SU-DHL-6 (cell line): Measurements from ENCODE around the gene LRRC3B.

Source experiments
- H2AFZ ChIP-seq: fragments of 200-600 bp; sonication (generic); 2 replicates; pipeline ENCODE4 v1.6.1; 2014; ENCODE audit warnings: low read depth, mild to moderate bottlenecking, moderate library complexity, mixed read lengths, antibody characterized with exemption, low read length; ENCODE audit not compliant: severe bottlenecking
- H3F3A ChIP-seq: fragments of 200-600 bp; shearing (Covaris generic); 2 replicates; pipeline ENCODE4 v1.6.0; 2016; ENCODE audit warnings: antibody characterized with exemption, mild to moderate bottlenecking; ENCODE audit not compliant: insufficient read depth
- H3K27ac ChIP-seq: fragments of 200-600 bp; sonication (generic); 2 replicates; pipeline ENCODE4 v1.5.1; 2016; ENCODE audit warnings: low read depth, mild to moderate bottlenecking, low read length, moderate library complexity, mixed read lengths
- H3K27me3 ChIP-seq: fragments of 200-600 bp; sonication (generic), shearing (Covaris generic); 2 replicates; pipeline ENCODE4 v1.6.0; 2014; ENCODE audit warnings: mild to moderate bottlenecking, low read length
- H3K36me3 ChIP-seq: fragments of 200-600 bp; sonication (generic); 2 replicates; pipeline ENCODE4 v1.6.1; 2014; ENCODE audit warnings: mild to moderate bottlenecking, low read length, mixed read lengths
- H3K4me2 ChIP-seq: fragments of 300-600, 200-600 bp; shearing (Covaris generic), sonication (generic); 2 replicates; pipeline ENCODE4 v1.6.0; 2014; ENCODE audit warnings: low read length, low read depth, mild to moderate bottlenecking; ENCODE audit not compliant: poor library complexity, severe bottlenecking
- H3K4me3 ChIP-seq: fragments of 200-600 bp; sonication (generic); 2 replicates; pipeline ENCODE4 v1.5.1; 2014; ENCODE audit warnings: antibody characterized with exemption, low read length, mild to moderate bottlenecking, mixed read lengths; ENCODE audit not compliant: insufficient read depth, poor library complexity, severe bottlenecking
- H3K79me2 ChIP-seq: fragments of 200-600 bp; sonication (generic); 2 replicates; pipeline ENCODE4 v1.6.1; 2014; ENCODE audit warnings: mild to moderate bottlenecking, low read length, moderate library complexity; ENCODE audit not compliant: insufficient read depth
- H3K9ac ChIP-seq: fragments of 200-600 bp; sonication (generic); 2 replicates; pipeline ENCODE4 v1.7.0; 2014; ENCODE audit warnings: mild to moderate bottlenecking, low read length
- H3K9me2 ChIP-seq: fragments of 200-600 bp; sonication (generic); replicated peaks from 2 replicates; pipeline ENCODE4 v1.6.1; 2014; ENCODE audit warnings: low read length; ENCODE audit not compliant: insufficient read depth
- H3K9me3 ChIP-seq: fragments of 200-600 bp; sonication (generic); 2 replicates; pipeline ENCODE4 v1.6.1; 2014; ENCODE audit warnings: low read length, mixed read lengths; ENCODE audit not compliant: insufficient read depth
- H4K20me1 ChIP-seq: fragments of 200-600 bp; sonication (generic); 2 replicates; pipeline ENCODE4 v1.6.1; 2014; ENCODE audit warnings: low read depth, mild to moderate bottlenecking, antibody characterized with exemption, low read length, moderate library complexity, mixed read lengths
- EZH2phosphoT487 ChIP-seq: fragments of 200-600 bp; sonication (generic), shearing (Covaris generic); conservative IDR thresholded peaks from 2 replicates; pipeline ENCODE4 v1.6.1; 2018; ENCODE audit warnings: mild to moderate bottlenecking, antibody characterized with exemption, low read length, moderate library complexity, mixed read lengths
- TF ChIP-seq, protein P1 (sequence below): fragments of 200-600 bp; sonication (generic); IDR thresholded peaks from one replicate; pipeline ENCODE4 v1.5.1; 2017; ENCODE audit warnings: antibody characterized with exemption, mild to moderate bottlenecking, low read length, moderate library complexity; ENCODE audit not compliant: insufficient read depth, poor library complexity, severe bottlenecking

LRRC3B gene

DNA sequence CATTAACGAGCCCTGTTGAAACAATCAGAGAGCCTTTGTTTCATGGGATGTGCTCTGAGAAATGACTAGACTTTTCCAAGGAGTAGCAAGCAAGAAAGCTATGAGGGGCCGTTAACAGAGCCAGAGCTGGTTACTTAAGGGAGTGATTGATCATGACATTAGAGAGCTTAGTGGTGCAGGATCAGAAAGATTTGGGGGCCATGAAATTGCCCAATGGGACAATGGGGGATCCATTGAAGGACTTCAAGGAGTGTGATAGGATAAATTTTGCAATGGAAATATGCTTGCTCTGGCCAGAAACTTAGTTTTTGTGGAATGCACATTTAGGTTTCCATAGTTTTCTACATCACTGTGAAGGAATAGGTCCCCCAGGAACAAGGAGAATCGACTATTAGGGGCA is 45.6 kb downstream of the LRRC3B start:
- Histone ChIP-seq H3K4me3 (no peak overlapping the region), H3F3A (no peaks in the 10 kb centered on the region), H3K9me3 (no peaks in the 10 kb centered on the region), H3K79me2 (no peaks in the 10 kb centered on the region), H3K4me2 (no peak overlapping the region), H3K9ac (no peak overlapping the region), H4K20me1 (no peaks in the 10 kb centered on the region), H2AFZ (no peak overlapping the region), H3K27ac (no peak overlapping the region), H3K36me3 (no peaks in the 10 kb centered on the region), H3K9me2 (no peaks in the 10 kb centered on the region), H3K27me3 (no peaks in the 10 kb centered on the region)
- TF ChIP-seq, protein P1, sequence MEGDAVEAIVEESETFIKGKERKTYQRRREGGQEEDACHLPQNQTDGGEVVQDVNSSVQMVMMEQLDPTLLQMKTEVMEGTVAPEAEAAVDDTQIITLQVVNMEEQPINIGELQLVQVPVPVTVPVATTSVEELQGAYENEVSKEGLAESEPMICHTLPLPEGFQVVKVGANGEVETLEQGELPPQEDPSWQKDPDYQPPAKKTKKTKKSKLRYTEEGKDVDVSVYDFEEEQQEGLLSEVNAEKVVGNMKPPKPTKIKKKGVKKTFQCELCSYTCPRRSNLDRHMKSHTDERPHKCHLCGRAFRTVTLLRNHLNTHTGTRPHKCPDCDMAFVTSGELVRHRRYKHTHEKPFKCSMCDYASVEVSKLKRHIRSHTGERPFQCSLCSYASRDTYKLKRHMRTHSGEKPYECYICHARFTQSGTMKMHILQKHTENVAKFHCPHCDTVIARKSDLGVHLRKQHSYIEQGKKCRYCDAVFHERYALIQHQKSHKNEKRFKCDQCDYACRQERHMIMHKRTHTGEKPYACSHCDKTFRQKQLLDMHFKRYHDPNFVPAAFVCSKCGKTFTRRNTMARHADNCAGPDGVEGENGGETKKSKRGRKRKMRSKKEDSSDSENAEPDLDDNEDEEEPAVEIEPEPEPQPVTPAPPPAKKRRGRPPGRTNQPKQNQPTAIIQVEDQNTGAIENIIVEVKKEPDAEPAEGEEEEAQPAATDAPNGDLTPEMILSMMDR: no peak
- TF ChIP-seq EZH2phosphoT487: no peak

DNA sequence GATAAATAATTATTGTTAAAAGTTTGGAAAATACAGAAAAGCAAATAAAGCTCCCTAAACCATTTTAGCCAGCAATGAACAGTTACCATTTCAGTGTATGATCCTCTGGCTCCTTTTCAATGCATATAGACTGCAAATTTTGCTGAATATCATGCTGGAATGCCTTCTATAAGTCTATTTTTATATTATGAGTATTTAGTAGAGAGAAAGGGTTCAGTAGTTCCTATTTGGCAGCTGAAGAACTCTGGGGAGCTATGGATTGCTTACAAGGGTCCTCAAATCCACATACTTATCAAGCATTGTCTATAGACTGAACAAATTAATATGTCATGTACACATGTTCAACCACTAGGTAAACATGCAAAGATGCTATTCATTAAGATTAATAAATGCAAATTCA is 46.1 kb downstream of the LRRC3B start:
- TF ChIP-seq, protein P1: no peak
- no peak for TF ChIP-seq EZH2phosphoT487
- Histone ChIP-seq H3K9me3 (no peaks in the 10 kb centered on the region), H4K20me1 (no peaks in the 10 kb centered on the region), H3K36me3 (no peaks in the 10 kb centered on the region), H3K4me2 (no peak overlapping the region), H3F3A (no peaks in the 10 kb centered on the region), H2AFZ (no peak overlapping the region), H3K9ac (no peak overlapping the region), H3K27me3 (no peaks in the 10 kb centered on the region), H3K27ac (no peak overlapping the region), H3K4me3 (no peak overlapping the region), H3K79me2 (no peaks in the 10 kb centered on the region), H3K9me2 (no peaks in the 10 kb centered on the region)

DNA sequence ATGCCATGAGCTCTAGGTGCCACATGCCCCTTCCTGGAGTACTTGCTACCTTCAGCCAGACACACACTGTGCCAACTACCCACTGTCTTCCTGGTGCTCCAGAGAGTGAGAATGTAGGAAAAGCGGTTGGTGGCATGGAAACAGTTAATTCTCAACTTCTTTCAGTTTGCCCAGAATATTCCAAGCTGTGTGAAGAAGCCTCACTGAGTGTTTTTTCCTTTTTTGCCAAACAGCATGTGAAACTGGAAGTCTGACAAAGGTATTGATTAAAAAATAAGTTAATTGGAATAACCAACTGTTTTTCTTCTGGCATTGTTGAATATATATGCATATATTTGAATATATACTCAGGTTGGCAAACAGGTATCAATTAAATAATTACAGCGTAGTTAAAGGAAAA is 52.8 kb downstream of the LRRC3B start:
- Histone ChIP-seq H3K36me3 (no peaks in the 10 kb centered on the region), H3K79me2 (no peaks in the 10 kb centered on the region), H3K4me3 (no peak overlapping the region), H2AFZ (no peak overlapping the region), H3F3A (no peaks in the 10 kb centered on the region), H3K4me2 (no peak overlapping the region), H3K9me2 (no peaks in the 10 kb centered on the region), H3K27me3 (no peaks in the 10 kb centered on the region), H3K27ac (no peak overlapping the region), H3K9me3 (no peaks in the 10 kb centered on the region), H4K20me1 (no peaks in the 10 kb centered on the region), H3K9ac (no peak overlapping the region)
- no peak for TF ChIP-seq EZH2phosphoT487
- TF ChIP-seq, protein P1: no peak

DNA sequence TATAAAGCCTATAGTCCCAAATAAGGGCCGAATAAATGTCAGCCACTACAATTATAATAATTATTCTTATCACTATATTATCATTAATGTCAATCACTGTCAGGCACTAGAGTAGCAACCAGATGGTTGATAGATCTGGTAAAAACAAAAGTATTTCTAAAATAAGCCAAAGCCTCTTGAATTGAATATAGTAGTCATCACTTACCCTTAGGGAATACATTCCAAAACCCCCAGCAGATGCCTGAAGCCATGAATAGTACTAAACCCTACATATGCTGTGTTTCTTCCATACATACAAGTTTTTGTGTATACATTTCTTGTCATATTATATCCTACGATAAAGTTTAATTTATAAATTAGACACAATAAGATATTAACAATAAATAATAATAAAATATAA is 59.1 kb downstream of the LRRC3B start:
- H3K79me2 ChIP-seq: no peaks in the 10 kb centered on the region

More for the DNA sequence above, 59.1 kb downstream of the LRRC3B start:
- H3K4me3 ChIP-seq: no peak overlapping the region
- no peak overlapping the region for H2AFZ ChIP-seq
- no peaks in the 10 kb centered on the region for H3K27me3 ChIP-seq
- H3K9me2 ChIP-seq: no peaks in the 10 kb centered on the region
- H3F3A ChIP-seq: no peaks in the 10 kb centered on the region
- TF ChIP-seq, protein P1: no peak
- TF ChIP-seq EZH2phosphoT487: no peak
- H3K9ac ChIP-seq: no peak overlapping the region
- no peaks in the 10 kb centered on the region for H3K9me3 ChIP-seq
- H4K20me1 ChIP-seq: no peaks in the 10 kb centered on the region
- no peak overlapping the region for H3K4me2 ChIP-seq
- no peak overlapping the region for H3K27ac ChIP-seq
- H3K36me3 ChIP-seq: no peaks in the 10 kb centered on the region
